H1 (cell line): Measurements from ENCODE around the gene CCDC91. TPM values are rescaled to one million over a fixed set of nuclear protein-coding genes. Genes with fewer than 3 reads are reported as not detected.
"Not testable (repeated sequence)": the region's sequence is repeated elsewhere in the genome, so short reads cannot be mapped to it uniquely, and the experiment has no call there.

Experiments
- CTCF ChIA-PET: fragments of 300-600 bp; sonication (Branson Sonifier 250); formaldehyde crosslinking; loops from one replicate; lab custom pipeline; 2021; ENCODE audit not compliant: partially characterized antibody; lab: Charles Lee
- POLR2A ChIA-PET: fragments of 300-600 bp; sonication (Branson Sonifier 250); formaldehyde crosslinking; loops from one replicate; lab custom pipeline; 2021; ENCODE audit warnings: inconsistent platforms; ENCODE audit not compliant: partially characterized antibody; lab: Charles Lee
- DNase-seq, 2 experiments: peaks; one replicate each; pipeline versions ENCODE4 v3.0.0 to v3.0.0-alpha.2; 2010 to 2022; ENCODE audit warnings: low spot score in 2 of 2, low read depth in 1 of 2, mixed read lengths in 1 of 2
- FAIRE-seq: peaks from 2 replicates; lab custom pipeline; 2011; peaks lifted over from hg19 to GRCh38; lab: Jason Lieb, UNC
- H2AFZ ChIP-seq: 2 replicates; pipeline ENCODE4 v1.8.1; 2012; ENCODE audit warnings: low read length, inconsistent platforms
- H2AK5ac ChIP-seq: 2 replicates; pipeline ENCODE4 v1.6.1; 2013; ENCODE audit warnings: low read depth, low read length
- H2BK120ac ChIP-seq: replicated peaks from 2 replicates; pipeline ENCODE3; 2013; ENCODE audit warnings: low read depth, low read length, inconsistent platforms
- H2BK12ac ChIP-seq: 2 replicates; pipeline ENCODE4 v1.6.1; 2013; ENCODE audit warnings: low read depth, low read length
- H2BK15ac ChIP-seq: 2 replicates; pipeline ENCODE4 v1.6.1; 2013; ENCODE audit warnings: low read length
- H2BK20ac ChIP-seq: 2 replicates; pipeline ENCODE4 v1.6.1; 2013; ENCODE audit warnings: low read length
- H2BK5ac ChIP-seq: 2 replicates; pipeline ENCODE4 v1.6.1; 2013; ENCODE audit warnings: low read depth, low read length
- H3K14ac ChIP-seq: 2 replicates; pipeline ENCODE4 v1.6.1; 2013; ENCODE audit warnings: inconsistent platforms; ENCODE audit not compliant: insufficient read length
- H3K18ac ChIP-seq: 2 replicates; pipeline ENCODE4 v1.6.1; 2013; ENCODE audit warnings: low read length; ENCODE audit errors: extremely low read depth
- H3K23ac ChIP-seq: 2 replicates; pipeline ENCODE4 v1.6.1; 2013; ENCODE audit warnings: inconsistent platforms; ENCODE audit not compliant: insufficient read length
- H3K23me2 ChIP-seq: 2 replicates; pipeline ENCODE4 v1.6.1; 2013; ENCODE audit warnings: low read depth, low read length
- H3K27ac ChIP-seq: 2 replicates; pipeline ENCODE4 v1.6.1; 2011; ENCODE audit warnings: low read depth, low read length, inconsistent platforms
- H3K27me3 ChIP-seq, 4 experiments: replicated peaks in 1 of 4; 1 replicate in 1 of 4; 2 replicates in 3 of 4; pipeline versions ENCODE4 v1.6.1 to v1.8.1; 2011 to 2013; ENCODE audit warnings: low read length in 3 of 4, mild to moderate bottlenecking in 3 of 4, inconsistent platforms in 2 of 4, mixed read lengths in 2 of 4, moderate library complexity in 1 of 4; ENCODE audit not compliant: control insufficient read depth in 3 of 4, insufficient read depth in 3 of 4; ENCODE audit errors: extremely low read depth in 1 of 4
- H3K36me3 ChIP-seq, 4 experiments: 2 replicates each; pipeline versions ENCODE4 v1.6.1 to v1.8.1; 2011 to 2013; ENCODE audit warnings: mild to moderate bottlenecking in 4 of 4, low read length in 3 of 4, moderate library complexity in 2 of 4, control low read depth in 1 of 4, inconsistent platforms in 1 of 4; ENCODE audit not compliant: insufficient read depth in 4 of 4, control insufficient read depth in 2 of 4
- H3K4ac ChIP-seq: replicated peaks from 2 replicates; pipeline ENCODE3; 2013; ENCODE audit warnings: low read length, low read depth, mixed read lengths, inconsistent platforms; ENCODE audit not compliant: insufficient read length
- H3K4me1 ChIP-seq, 4 experiments: replicated peaks in 1 of 4; 1 replicate in 1 of 4; 2 replicates in 3 of 4; pipeline versions ENCODE4 v1.6.1 to v1.8.1; 2011 to 2013; ENCODE audit warnings: low read length in 3 of 4, inconsistent platforms in 2 of 4, mixed read lengths in 1 of 4; ENCODE audit not compliant: insufficient read depth in 4 of 4, control insufficient read depth in 3 of 4
- H3K4me2 ChIP-seq, 2 experiments: 2 replicates each; pipeline versions ENCODE4 v1.6.1 to v1.8.1; 2011 to 2013; ENCODE audit warnings: low read depth in 2 of 2, low read length in 2 of 2, control low read depth in 1 of 2, inconsistent platforms in 1 of 2, mild to moderate bottlenecking in 1 of 2; ENCODE audit not compliant: insufficient read depth in 1 of 2
- H3K4me3 ChIP-seq, 4 experiments: fragments of 200-600, 300-600 bp in 1 of 4; sonication (generic), shearing (Covaris generic), sonication (Bioruptor Twin) in 1 of 4; 2 replicates each; pipeline versions ENCODE4 v1.5.1 to v1.8.1; 2011 to 2016; ENCODE audit warnings: low read length in 4 of 4, low read depth in 3 of 4, control low read depth in 2 of 4, inconsistent platforms in 2 of 4, mild to moderate bottlenecking in 2 of 4, mixed read lengths in 1 of 4, moderate library complexity in 1 of 4; ENCODE audit not compliant: insufficient read depth in 2 of 4; ENCODE audit errors: extremely low read depth in 1 of 4
- H3K56ac ChIP-seq: replicated peaks from 2 replicates; pipeline ENCODE3; 2013; ENCODE audit warnings: low read depth, mild to moderate bottlenecking, mixed read lengths, low read length, inconsistent platforms; ENCODE audit not compliant: insufficient read length
- H3K79me1 ChIP-seq: 2 replicates; pipeline ENCODE4 v1.6.1; 2013; ENCODE audit warnings: low read depth, low read length, control low read depth
- H3K79me2 ChIP-seq, 2 experiments: 2 replicates each; pipeline versions ENCODE4 v1.6.1 to v1.8.1; 2012 to 2013; ENCODE audit warnings: low read length in 2 of 2, mild to moderate bottlenecking in 2 of 2, inconsistent platforms in 1 of 2; ENCODE audit not compliant: insufficient read depth in 2 of 2, control insufficient read depth in 1 of 2
- H3K9ac ChIP-seq, 4 experiments: replicated peaks in 1 of 4; 1 replicate in 1 of 4; 2 replicates in 3 of 4; pipeline versions ENCODE4 v1.6.1 to v1.8.1; 2011 to 2013; ENCODE audit warnings: low read depth in 3 of 4, low read length in 3 of 4, control low read depth in 2 of 4, mild to moderate bottlenecking in 2 of 4, moderate library complexity in 2 of 4, inconsistent platforms in 1 of 4; ENCODE audit errors: extremely low read depth in 1 of 4
- H3K9me3 ChIP-seq, 2 experiments: 2 replicates each; pipeline versions ENCODE4 v1.6.1 to v1.8.1; 2012 to 2013; ENCODE audit warnings: mild to moderate bottlenecking in 2 of 2, moderate library complexity in 2 of 2, control low read depth in 1 of 2, inconsistent platforms in 1 of 2, low read depth in 1 of 2, low read length in 1 of 2, mixed read lengths in 1 of 2; ENCODE audit not compliant: insufficient read depth in 2 of 2
- H4K20me1 ChIP-seq, 2 experiments: replicated peaks in 1 of 2; 2 replicates each; pipeline versions ENCODE3 to v1.8.1; 2011 to 2013; ENCODE audit warnings: inconsistent platforms in 2 of 2, low read length in 2 of 2, mild to moderate bottlenecking in 1 of 2; ENCODE audit not compliant: insufficient read depth in 2 of 2, control insufficient read depth in 1 of 2
- H4K5ac ChIP-seq: 2 replicates; pipeline ENCODE4 v1.6.1; 2013; ENCODE audit warnings: low read length, low read depth, mixed read lengths, inconsistent platforms; ENCODE audit not compliant: insufficient read length
- H4K8ac ChIP-seq: 2 replicates; pipeline ENCODE4 v1.8.0; 2013; ENCODE audit warnings: mild to moderate bottlenecking, moderate library complexity, low read length, inconsistent platforms; ENCODE audit not compliant: insufficient read depth; ENCODE audit errors: extremely low read depth
- H4K91ac ChIP-seq: replicated peaks from 2 replicates; pipeline ENCODE3; 2013; ENCODE audit warnings: low read length, mixed read lengths, inconsistent platforms; ENCODE audit not compliant: insufficient read length
- WGBS, 2 experiments: shearing (Covaris generic) in 1 of 2; methylation state at CpG; one replicate each; pipeline versions ENCODE4 v1.1.6 to v1.1.7; 2013 to 2015; ENCODE audit warnings: low lambda C conversion rate in 2 of 2, mixed read lengths in 2 of 2, inconsistent platforms in 1 of 2, low coverage in 1 of 2, missing lambda C conversion rate in 1 of 2; ENCODE audit not compliant: insufficient replicate concordance in 2 of 2, insufficient coverage in 1 of 2, insufficient read length in 1 of 2; ENCODE audit errors: extremely low coverage in 1 of 2, missing lambda C conversion rate in 1 of 2; 5-methylcytosine and 5-hydroxymethylcytosine counted together
- polyA plus RNA-seq, 7 experiments: library from polyadenylated mRNA; depleted of rRNA in 3 of 7; stranded (reverse) in 5 of 7; unstranded in 2 of 7; fragments of >200 nt in 5 of 7; fragments of 200-250 nt in 2 of 7; gene quantifications; 1 replicate in 5 of 7; 2 replicates in 1 of 7; 4 replicates in 1 of 7; pipeline versions ENCODE4 v1.2.1 to v1.2.3, GENCODE V29; 2011 to 2013; ENCODE audit warnings: missing spikeins in 2 of 7, mixed read lengths in 2 of 7
- total RNA-seq: library from RNA; stranded (reverse); fragmentation: NEBNext Ultra II Directional; extraction: Animal tissue kit (Norgen Biotek cat#: 25700); gene quantifications from 2 replicates; pipeline ENCODE4 v1.2.1, GENCODE V29; 2021

The CCDC91 gene
- total and polyA plus RNA-seq, 2 of the 8 experiments (the other 6 are each of a cell fraction or from before 2014, with no cell fraction given): 8.6 to 23.1 TPM

GRCh38 chr12:28194621-28195020, 4.4 kb downstream of the CCDC91 start:
- H4K5ac ChIP-seq, H3K4ac ChIP-seq, H3K27me3 ChIP-seq, H3K79me1 ChIP-seq, H3K4me2 ChIP-seq, H2BK20ac ChIP-seq, H3K4me1 ChIP-seq, H3K23me2 ChIP-seq, H3K9ac ChIP-seq, H3K9me3 ChIP-seq, H3K18ac ChIP-seq, POLR2A ChIA-PET, H2BK15ac ChIP-seq, H3K23ac ChIP-seq, H4K20me1 ChIP-seq, H2AK5ac ChIP-seq, H3K14ac ChIP-seq, FAIRE-seq, H3K56ac ChIP-seq, H3K4me3 ChIP-seq, DNase-seq, H2BK12ac ChIP-seq, H3K36me3 ChIP-seq, H2BK120ac ChIP-seq, H2AFZ ChIP-seq, H2BK5ac ChIP-seq, H3K27ac ChIP-seq, H4K91ac ChIP-seq: not testable (repeated sequence)
- Histone ChIP-seq H4K8ac (0 out of 2 replicates have a peak overlapping the region, but pooled peaks have one; percentile 25), H3K79me2 (peaks cover 6 to 87% of the 10 kb centered on the region in 2 experiments; a peak in 3 of 4 replicates)
- CTCF ChIA-PET: interaction anchor here (0.7 kb wide), 1 partner anchor 43 kb away, joined by 3 read pairs; no protein-coding TSS in a partner anchor
- 88% methylated on average over 12 of the region's 12 CpGs; no CpG with 5 or more reads in 1 of the 2 experiments for WGBS, 2 experiments

DNA sequence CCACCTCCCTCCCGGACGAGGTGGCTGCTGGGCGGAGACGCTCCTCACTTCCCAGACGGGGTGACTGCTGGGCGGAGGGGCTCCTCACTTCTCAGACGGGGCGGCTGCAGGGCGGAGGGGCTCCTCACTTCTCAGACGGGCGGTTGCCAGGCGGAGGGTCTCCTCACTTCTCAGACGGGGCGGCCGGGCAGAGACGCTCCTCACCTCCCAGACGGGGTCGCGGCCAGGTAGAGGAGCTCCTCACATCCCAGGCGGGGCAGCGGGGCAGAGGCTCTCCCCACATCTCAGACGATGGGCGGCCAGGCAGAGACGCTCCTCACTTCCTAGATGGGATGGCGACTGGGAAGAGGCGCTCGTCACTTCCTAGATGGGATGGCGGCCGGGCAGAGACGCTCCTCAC, 10.9 kb downstream of the CCDC91 start:
- H3K4ac ChIP-seq, H4K5ac ChIP-seq, H3K23ac ChIP-seq, H3K23me2 ChIP-seq, H2BK20ac ChIP-seq, H3K4me1 ChIP-seq, H4K20me1 ChIP-seq, H3K36me3 ChIP-seq, H3K27ac ChIP-seq, H3K4me2 ChIP-seq, H3K79me1 ChIP-seq, H3K18ac ChIP-seq, H3K56ac ChIP-seq, H2BK120ac ChIP-seq, H4K8ac ChIP-seq, H3K14ac ChIP-seq, DNase-seq, H2BK15ac ChIP-seq, H2AK5ac ChIP-seq, H2BK12ac ChIP-seq, H3K27me3 ChIP-seq, POLR2A ChIA-PET, H2AFZ ChIP-seq, FAIRE-seq, H3K9ac ChIP-seq, H3K4me3 ChIP-seq, H4K91ac ChIP-seq, H2BK5ac ChIP-seq, CTCF ChIA-PET: not testable (repeated sequence)
- H3K79me2 ChIP-seq: peaks cover 0 to 75% of the 10 kb centered on the region in 2 experiments; a peak in 2 of 4 replicates
- peaks cover 6 to 18% of the 10 kb centered on the region in 2 experiments; a peak in 3 of 4 replicates for H3K9me3 ChIP-seq
- no CpG with 5 or more reads among the region's 30 CpGs for WGBS, 2 experiments
